Subcutaneous adipose tissue (tissue), 4 donors: ENCODE measurements around the gene DNM3. TPM values are rescaled to one million over a fixed set of nuclear protein-coding genes. Genes with fewer than 3 reads are reported as not detected.

ENCODE experiments used
- total RNA-seq, 4 donors: library from RNA; depleted of rRNA; stranded (reverse); fragments of >200 nt; gene quantifications; one replicate each; pipeline ENCODE4 v1.1.0, GENCODE V29; 2016
- TF ChIP-seq, protein P1 (sequence below): fragments of 450-650 bp; IDR thresholded peaks from one replicate; pipeline ENCODE4 v1.5.1; 2016; ENCODE audit warnings: low read depth, mild to moderate bottlenecking, control low read depth, antibody characterized with exemption, moderate library complexity

The DNM3 gene
- total RNA-seq, 4 donors from 2014 or later = 4.1 to 8.8 (median 7.6) TPM

DNA sequence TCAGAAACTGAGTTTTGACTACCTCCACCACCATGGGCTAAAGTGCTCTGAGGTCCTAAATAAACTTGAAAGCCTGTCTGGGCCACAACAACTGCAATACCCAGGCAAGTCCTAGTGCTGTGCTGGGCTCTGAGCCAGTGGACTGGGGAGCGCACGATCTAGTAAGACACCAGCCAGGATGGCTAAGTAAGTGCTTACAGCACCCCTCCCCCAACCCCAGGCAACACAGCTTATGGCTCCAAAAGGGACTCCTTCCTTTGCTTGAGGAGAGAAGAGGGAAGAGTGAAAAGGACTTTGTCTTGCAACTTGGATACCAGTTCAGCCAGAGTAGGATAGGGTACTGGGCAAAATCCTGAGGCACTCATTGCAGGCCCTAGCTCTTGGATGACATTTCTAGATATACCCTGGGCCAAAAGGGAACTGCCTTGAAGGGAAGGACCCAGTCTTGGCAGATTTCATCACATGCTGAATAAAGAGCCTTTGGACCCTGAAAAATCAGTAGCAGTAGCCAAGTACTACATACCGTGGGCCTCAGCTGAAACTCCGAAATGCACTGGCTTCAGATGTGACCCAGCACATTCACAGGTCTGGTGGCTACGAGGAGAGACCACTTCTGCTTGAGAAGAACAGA, 580.8 kb downstream of the DNM3 start:
- TF ChIP-seq, protein P1, sequence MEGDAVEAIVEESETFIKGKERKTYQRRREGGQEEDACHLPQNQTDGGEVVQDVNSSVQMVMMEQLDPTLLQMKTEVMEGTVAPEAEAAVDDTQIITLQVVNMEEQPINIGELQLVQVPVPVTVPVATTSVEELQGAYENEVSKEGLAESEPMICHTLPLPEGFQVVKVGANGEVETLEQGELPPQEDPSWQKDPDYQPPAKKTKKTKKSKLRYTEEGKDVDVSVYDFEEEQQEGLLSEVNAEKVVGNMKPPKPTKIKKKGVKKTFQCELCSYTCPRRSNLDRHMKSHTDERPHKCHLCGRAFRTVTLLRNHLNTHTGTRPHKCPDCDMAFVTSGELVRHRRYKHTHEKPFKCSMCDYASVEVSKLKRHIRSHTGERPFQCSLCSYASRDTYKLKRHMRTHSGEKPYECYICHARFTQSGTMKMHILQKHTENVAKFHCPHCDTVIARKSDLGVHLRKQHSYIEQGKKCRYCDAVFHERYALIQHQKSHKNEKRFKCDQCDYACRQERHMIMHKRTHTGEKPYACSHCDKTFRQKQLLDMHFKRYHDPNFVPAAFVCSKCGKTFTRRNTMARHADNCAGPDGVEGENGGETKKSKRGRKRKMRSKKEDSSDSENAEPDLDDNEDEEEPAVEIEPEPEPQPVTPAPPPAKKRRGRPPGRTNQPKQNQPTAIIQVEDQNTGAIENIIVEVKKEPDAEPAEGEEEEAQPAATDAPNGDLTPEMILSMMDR = no peak

DNA sequence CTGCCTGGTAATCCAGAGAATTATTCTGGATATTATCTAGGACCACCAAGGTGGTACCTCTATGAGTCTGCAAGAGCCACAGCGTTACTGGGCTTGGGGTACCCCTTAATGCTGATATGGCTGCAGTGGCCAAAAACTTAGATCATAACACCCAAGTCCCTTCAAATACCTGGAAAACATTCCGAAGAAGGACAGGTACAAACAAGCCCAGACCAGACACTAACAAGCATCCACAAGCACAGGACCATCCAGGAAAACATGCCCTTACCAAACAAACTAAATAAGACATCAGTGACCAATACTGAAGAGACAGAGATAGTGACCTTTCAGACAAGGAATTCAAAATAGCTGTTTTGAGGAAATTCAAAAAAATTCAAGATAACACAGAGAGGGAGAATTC, 582.0 kb downstream of the DNM3 start:
- TF ChIP-seq, protein P1 = no peak

DNA sequence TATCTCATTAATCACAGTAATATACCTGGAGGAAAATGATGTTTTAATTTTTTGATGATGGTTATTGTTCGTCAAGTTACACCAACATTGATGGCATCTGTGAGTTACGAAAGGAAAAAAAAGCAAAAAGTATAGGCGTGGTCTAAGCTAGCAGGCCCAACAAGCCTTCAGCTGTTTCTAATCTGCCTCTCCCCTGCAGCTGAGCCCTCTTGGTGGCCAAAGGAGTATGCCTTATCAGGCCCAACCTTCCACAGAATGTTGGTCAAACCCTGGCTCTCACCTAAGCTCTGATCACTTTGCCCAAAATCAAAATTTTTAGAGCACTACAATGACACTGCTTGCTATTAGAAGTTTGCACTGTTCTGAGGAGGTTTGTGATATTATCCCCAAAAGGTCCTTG, 584.0 kb downstream of the DNM3 start:
- TF ChIP-seq, protein P1 = no peak

DNA sequence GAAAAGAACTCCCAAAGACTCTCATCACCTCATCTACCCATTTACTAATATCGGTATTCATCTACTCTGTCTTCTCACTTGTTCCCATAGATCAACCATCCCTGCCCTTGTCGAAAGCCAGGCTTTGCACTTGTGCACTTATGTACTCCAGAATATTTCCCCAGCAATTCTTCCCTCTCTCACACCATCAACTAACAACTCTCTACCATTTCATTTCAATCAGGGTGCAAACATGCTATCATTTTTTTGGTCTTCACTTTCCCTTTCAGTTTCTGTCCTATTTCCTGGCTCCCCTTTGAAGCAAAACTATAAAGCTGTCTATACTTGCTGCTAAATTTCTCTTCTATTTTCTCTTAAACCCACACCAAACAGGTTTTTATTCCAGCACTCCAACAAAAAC, 585.9 kb downstream of the DNM3 start:
- TF ChIP-seq, protein P1 = no peak

DNA sequence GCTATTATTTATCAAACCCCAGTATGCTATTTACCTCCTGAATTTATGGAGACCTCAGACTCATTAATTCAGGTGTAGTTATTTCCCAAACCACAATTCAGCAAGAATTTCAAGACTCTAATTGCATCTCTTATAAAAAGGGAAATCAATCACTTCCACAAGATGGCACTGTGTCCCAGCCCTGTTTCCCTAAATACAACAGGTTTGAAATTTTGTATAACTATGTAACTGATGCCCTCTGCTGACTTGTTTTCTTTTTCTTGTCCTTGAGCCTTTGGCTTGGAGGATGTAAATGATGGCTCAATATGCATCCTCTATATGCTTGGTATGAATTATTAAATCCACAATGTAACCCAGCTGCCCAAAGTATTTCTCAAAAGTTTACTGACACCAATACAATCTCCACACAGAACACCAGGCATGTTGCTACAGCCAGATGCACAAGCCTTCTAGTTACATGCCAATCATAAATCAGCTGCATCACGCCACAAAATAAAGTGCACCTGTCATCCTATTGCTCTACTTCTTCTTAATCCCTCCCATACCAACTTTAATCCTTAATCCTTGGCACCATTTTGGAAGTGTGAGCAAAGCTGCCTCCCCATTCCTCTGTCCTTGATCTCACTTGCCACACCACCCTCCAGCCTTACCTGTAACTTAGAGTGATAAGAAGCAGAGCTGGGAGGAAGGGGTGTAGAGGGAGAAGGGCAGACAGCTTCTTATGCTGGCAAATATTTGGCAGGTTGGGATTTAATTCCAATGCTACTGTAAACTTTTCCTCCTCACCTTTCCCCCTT, 588.2 kb downstream of the DNM3 start:
- TF ChIP-seq, protein P1 = no peak

DNA sequence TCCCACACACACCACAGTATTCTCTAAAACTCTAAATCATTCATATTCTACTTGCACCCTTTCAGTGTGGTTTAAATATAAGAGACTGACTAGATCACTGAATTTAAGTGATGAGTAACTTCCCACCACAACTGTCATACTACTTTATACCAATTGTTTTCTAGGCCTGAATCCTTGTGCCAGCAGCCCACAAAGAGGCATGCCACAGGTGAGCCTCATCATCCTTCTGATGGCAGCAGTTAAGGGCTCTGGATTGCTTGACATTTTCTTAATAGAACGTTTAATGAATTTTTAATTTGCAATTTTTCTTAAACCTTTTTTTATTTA, 588.8 kb downstream of the DNM3 start:
- TF ChIP-seq, protein P1 = no peak

DNA sequence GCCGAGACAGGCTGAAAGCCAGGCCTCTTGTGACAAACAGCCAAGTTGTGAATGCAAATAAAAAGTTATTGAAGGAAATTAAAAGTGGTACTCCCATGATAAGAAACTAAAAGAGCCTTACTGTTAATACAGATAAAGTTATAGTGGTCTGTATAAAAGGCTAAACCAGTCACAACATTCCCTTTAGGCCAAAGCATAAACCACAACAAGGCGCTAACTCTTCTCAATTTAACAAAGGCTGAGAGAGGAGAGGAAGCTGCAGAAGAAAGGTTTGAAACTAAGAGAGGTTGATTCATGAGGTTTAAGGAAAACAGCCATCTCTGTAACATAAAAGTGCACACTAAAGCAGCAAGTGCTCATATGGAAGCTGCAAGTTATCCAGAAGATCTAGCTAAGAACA, 589.9 kb downstream of the DNM3 start:
- TF ChIP-seq, protein P1 = no peak
